ENCODE results near the gene LAMC2. TPM values are rescaled to one million over a fixed set of nuclear protein-coding genes. Genes with fewer than 3 reads are reported as not detected.

The LAMC2 gene
- total and polyA plus RNA-seq, 3 donors from 2014 or later, result 1.9 to 8.5 (median 3.4) TPM

GRCh38 chr1:183218971-183219615 lies 33.0 kb downstream of the LAMC2 start:
- intact Hi-C loops (cut with DNase I; ENCODE audit: low total_unique reads), result no loop called here
- Histone ChIP-seq H3K27ac (no peak overlapping the region), H3K36me3 (ENCODE audit: low read depth, missing control alignments) (no peaks in the 10 kb centered on the region), H3K4me3 (no peak overlapping the region), H3K27me3 (no peaks in the 10 kb centered on the region), H3K9me3 (no peaks in the 10 kb centered on the region), H3K4me1 (no peaks in the 10 kb centered on the region)
- 43 to 52% methylated on average over 5 of the region's 5 CpGs for WGBS, 2 donors
- TF ChIP-seq POLR2A (IDR thresholded peaks at IDR 0.05), result no peak
- no peak for DNase-seq

- no peak for TF ChIP-seq POLR2A (IDR thresholded peaks at IDR 0.05)
- TF ChIP-seq, protein P1, sequence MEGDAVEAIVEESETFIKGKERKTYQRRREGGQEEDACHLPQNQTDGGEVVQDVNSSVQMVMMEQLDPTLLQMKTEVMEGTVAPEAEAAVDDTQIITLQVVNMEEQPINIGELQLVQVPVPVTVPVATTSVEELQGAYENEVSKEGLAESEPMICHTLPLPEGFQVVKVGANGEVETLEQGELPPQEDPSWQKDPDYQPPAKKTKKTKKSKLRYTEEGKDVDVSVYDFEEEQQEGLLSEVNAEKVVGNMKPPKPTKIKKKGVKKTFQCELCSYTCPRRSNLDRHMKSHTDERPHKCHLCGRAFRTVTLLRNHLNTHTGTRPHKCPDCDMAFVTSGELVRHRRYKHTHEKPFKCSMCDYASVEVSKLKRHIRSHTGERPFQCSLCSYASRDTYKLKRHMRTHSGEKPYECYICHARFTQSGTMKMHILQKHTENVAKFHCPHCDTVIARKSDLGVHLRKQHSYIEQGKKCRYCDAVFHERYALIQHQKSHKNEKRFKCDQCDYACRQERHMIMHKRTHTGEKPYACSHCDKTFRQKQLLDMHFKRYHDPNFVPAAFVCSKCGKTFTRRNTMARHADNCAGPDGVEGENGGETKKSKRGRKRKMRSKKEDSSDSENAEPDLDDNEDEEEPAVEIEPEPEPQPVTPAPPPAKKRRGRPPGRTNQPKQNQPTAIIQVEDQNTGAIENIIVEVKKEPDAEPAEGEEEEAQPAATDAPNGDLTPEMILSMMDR (IDR thresholded peaks at IDR 0.05), result no peak
- intact Hi-C loops (cut with DNase I; ENCODE audit: low total_unique reads), result no loop called here
- no peaks in the 10 kb centered on the region for H3K27me3 ChIP-seq
- DNase-seq, result no peak
- H3K9me3 ChIP-seq, result no peaks in the 10 kb centered on the region
- no peaks in the 10 kb centered on the region for H3K36me3 ChIP-seq (ENCODE audit: low read depth, missing control alignments)
- no peaks in the 10 kb centered on the region for H3K4me1 ChIP-seq
- no peak overlapping the region for H3K27ac ChIP-seq
- no peak overlapping the region for H3K4me3 ChIP-seq
Observed at GRCh38 chr1:183219616-183220009, 33.5 kb downstream of the LAMC2 start.

- Histone ChIP-seq H3K4me3 (no peak overlapping the region), H3K27ac (no peak overlapping the region), H3K27me3 (no peaks in the 10 kb centered on the region), H3K36me3 (ENCODE audit: low read depth, missing control alignments) (no peaks in the 10 kb centered on the region), H3K4me1 (no peaks in the 10 kb centered on the region), H3K9me3 (no peaks in the 10 kb centered on the region)
- 93 to 94% methylated on average over 3 of the region's 3 CpGs for WGBS, 2 donors
- TF ChIP-seq POLR2A (IDR thresholded peaks at IDR 0.05), result no peak
- TF ChIP-seq, protein P1 (IDR thresholded peaks at IDR 0.05), result no peak
- intact Hi-C loops (cut with DNase I; ENCODE audit: low total_unique reads), result no loop called here
- DNase-seq, result no peak
Observed at GRCh38 chr1:183222909-183223308, 36.8 kb downstream of the LAMC2 start.

DNA sequence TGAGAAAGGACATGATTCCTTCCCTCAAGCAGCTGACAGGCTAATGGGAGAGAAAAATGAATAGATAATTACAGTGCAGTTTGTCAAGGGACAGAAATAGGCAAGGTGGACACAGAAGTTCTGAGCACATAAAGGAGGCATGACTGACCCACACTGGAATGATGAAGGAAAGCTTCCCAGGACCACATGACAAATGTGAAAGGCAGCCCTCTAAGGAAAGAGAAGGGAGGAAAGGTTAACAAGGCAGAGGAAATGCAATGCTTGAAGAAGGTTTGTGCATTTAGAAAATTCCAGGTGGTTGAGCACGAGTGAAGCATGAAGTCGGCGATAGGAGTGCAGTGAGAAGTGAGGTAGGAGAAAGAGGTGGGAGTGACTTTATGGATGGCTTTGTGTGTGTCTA lies 37.4 kb downstream of the LAMC2 start:
- intact Hi-C loops (cut with DNase I; ENCODE audit: low total_unique reads), result no loop called here
- H3K9me3 ChIP-seq, result no peaks in the 10 kb centered on the region
- TF ChIP-seq, protein P1 (IDR thresholded peaks at IDR 0.05), result no peak
- TF ChIP-seq POLR2A (IDR thresholded peaks at IDR 0.05), result no peak

GRCh38 chr1:183226361-183226760 lies 40.3 kb downstream of the LAMC2 start:
- H3K9me3 ChIP-seq, result no peaks in the 10 kb centered on the region
- no peaks in the 10 kb centered on the region for H3K4me1 ChIP-seq
- TF ChIP-seq, protein P1 (IDR thresholded peaks at IDR 0.05), result no peak
- TF ChIP-seq POLR2A (IDR thresholded peaks at IDR 0.05), result no peak
- intact Hi-C loops (cut with DNase I; ENCODE audit: low total_unique reads), result no loop called here
- DNase-seq, result no peak
- 83 to 84% methylated on average over 4 of the region's 4 CpGs for WGBS, 2 donors
- no peaks in the 10 kb centered on the region for H3K36me3 ChIP-seq (ENCODE audit: low read depth, missing control alignments)
- no peaks in the 10 kb centered on the region for H3K27me3 ChIP-seq
- H3K27ac ChIP-seq, result no peak overlapping the region
- H3K4me3 ChIP-seq, result no peak overlapping the region

More for the DNA sequence above, 37.4 kb downstream of the LAMC2 start:
- Histone ChIP-seq H3K36me3 (ENCODE audit: low read depth, missing control alignments) (no peaks in the 10 kb centered on the region), H3K4me3 (no peak overlapping the region), H3K27ac (no peak overlapping the region), H3K4me1 (no peaks in the 10 kb centered on the region), H3K27me3 (no peaks in the 10 kb centered on the region)
- no peak for DNase-seq
- WGBS, 2 donors, result 85 to 89% methylated on average over 3 of the region's 3 CpGs

All from testis (tissue), 3 donors.